Activated CD8-positive, alpha-beta memory T cell treated with anti-CD3 and anti-CD28 coated beads, Interleukin-2, amount 50 U/mL, for 1 hour (primary cell): ENCODE measurements around the gene ATP2A2.
"Not testable (repeated sequence)": the region's sequence is repeated elsewhere in the genome, so short reads cannot be mapped to it uniquely, and the experiment has no call there.

Experiments used
- DNase-seq: peaks from one replicate; pipeline ENCODE4 v3.0.0-alpha.2; 2020; ENCODE audit errors: extremely low read depth

The ATP2A2 gene

GRCh38 chr12:110301065-110301806 lies 20.2 kb downstream of the ATP2A2 start:
- DNase-seq = no peak

GRCh38 chr12:110304061-110304551 lies 23.1 kb downstream of the ATP2A2 start:
- no peak for DNase-seq

GRCh38 chr12:110307372-110307771 lies 26.3 kb downstream of the ATP2A2 start:
- no peak for DNase-seq

- no peak for DNase-seq
Measured at GRCh38 chr12:110310763-110311162, 29.7 kb downstream of the ATP2A2 start.

- DNase-seq = no peak
Measured at GRCh38 chr12:110311903-110312302, 30.9 kb downstream of the ATP2A2 start.

GRCh38 chr12:110312581-110313360 lies 31.7 kb downstream of the ATP2A2 start:
- DNase-seq = no peak

- DNase-seq = no peak
Measured at GRCh38 chr12:110314308-110314707, 33.3 kb downstream of the ATP2A2 start.

GRCh38 chr12:110316861-110317260 lies 35.8 kb downstream of the ATP2A2 start:
- no peak for DNase-seq

GRCh38 chr12:110317911-110318310 lies 36.9 kb downstream of the ATP2A2 start:
- DNase-seq = no peak

- no peak for DNase-seq
Measured at GRCh38 chr12:110320550-110320949, 39.5 kb downstream of the ATP2A2 start.

GRCh38 chr12:110329710-110330109 lies 48.7 kb downstream of the ATP2A2 start:
- DNase-seq = no peak

- no peak for DNase-seq
Measured at GRCh38 chr12:110330124-110330523, 49.1 kb downstream of the ATP2A2 start.

GRCh38 chr12:110330544-110330943 lies 49.5 kb downstream of the ATP2A2 start:
- no peak for DNase-seq

GRCh38 chr12:110333201-110333600 lies 52.2 kb downstream of the ATP2A2 start:
- no peak for DNase-seq

GRCh38 chr12:110335481-110336045 lies 54.5 kb downstream of the ATP2A2 start:
- DNase-seq = no peak

GRCh38 chr12:110337912-110338710 lies 57.1 kb downstream of the ATP2A2 start:
- DNase-seq = no peak

- no peak for DNase-seq
Measured at GRCh38 chr12:110338754-110339153, 57.7 kb downstream of the ATP2A2 start.

- no peak for DNase-seq
Measured at GRCh38 chr12:110339184-110339952, 58.3 kb downstream of the ATP2A2 start.

GRCh38 chr12:110340261-110340660 lies 59.2 kb downstream of the ATP2A2 start:
- not testable (repeated sequence) for DNase-seq

GRCh38 chr12:110340706-110341105 lies 59.7 kb downstream of the ATP2A2 start:
- DNase-seq = no peak

GRCh38 chr12:110342157-110342556 lies 61.1 kb downstream of the ATP2A2 start:
- DNase-seq = no peak
